Keratinocyte (primary cell): Measurements from ENCODE around the gene ANKRD37. TPM values are rescaled to one million over a fixed set of nuclear protein-coding genes. Genes with fewer than 3 reads are reported as not detected.
A peak's percentile ranks its signal among the peaks of the same experiment; 100 is the strongest.

Source experiments
- DNase-seq: peaks from one replicate; pipeline ENCODE4 v3.0.0-alpha.2; 2011; ENCODE audit warnings: low read depth, missing footprints, low spot score
- FAIRE-seq: peaks from 2 replicates; lab custom pipeline; 2011; peaks lifted over from hg19 to GRCh38; lab: Jason Lieb, UNC
- H2AFZ ChIP-seq: 2 replicates; pipeline ENCODE4 v1.6.0; 2012; ENCODE audit warnings: low read length, control low read depth, inconsistent platforms; ENCODE audit not compliant: control insufficient read depth
- H3K27ac ChIP-seq: 2 replicates; pipeline ENCODE4 v1.5.1; 2011; ENCODE audit warnings: low read length; ENCODE audit not compliant: control insufficient read depth, insufficient read depth
- H3K27me3 ChIP-seq: 3 replicates; pipeline ENCODE4 v1.6.0; 2011; ENCODE audit warnings: low read length; ENCODE audit not compliant: control insufficient read depth, insufficient read depth; ENCODE audit errors: extremely low read depth
- H3K36me3 ChIP-seq, 2 experiments: 2 replicates in 1 of 2; 3 replicates in 1 of 2; pipeline ENCODE4 v1.5.1; 2011; ENCODE audit warnings: low read length in 2 of 2, mild to moderate bottlenecking in 1 of 2; ENCODE audit not compliant: control insufficient read depth in 2 of 2, insufficient read depth in 2 of 2; ENCODE audit errors: extremely low read depth in 1 of 2
- H3K4me1 ChIP-seq: 3 replicates; pipeline ENCODE4 v1.5.1; 2011; ENCODE audit warnings: low read length; ENCODE audit not compliant: control insufficient read depth, insufficient read depth; ENCODE audit errors: extremely low read depth
- H3K4me2 ChIP-seq: 3 replicates; pipeline ENCODE4 v1.6.0; 2011; ENCODE audit warnings: low read depth, low read length; ENCODE audit not compliant: control insufficient read depth, insufficient read depth; ENCODE audit errors: extremely low read depth
- H3K4me3 ChIP-seq, 3 experiments: fragments of 200-600 bp in 1 of 3; sonication (generic) in 1 of 3; 2 replicates in 2 of 3; 3 replicates in 1 of 3; pipeline ENCODE4 v1.5.1; 2011 to 2016; ENCODE audit warnings: low read length in 3 of 3, mild to moderate bottlenecking in 3 of 3, control low read depth in 2 of 3, inconsistent platforms in 1 of 3, low read depth in 1 of 3, mixed read lengths in 1 of 3, mixed run types in 1 of 3, moderate library complexity in 1 of 3; ENCODE audit not compliant: control insufficient read depth in 2 of 3, insufficient read depth in 2 of 3; ENCODE audit errors: extremely low read depth in 1 of 3
- H3K79me2 ChIP-seq: 2 replicates; pipeline ENCODE4 v1.6.0; 2012; ENCODE audit warnings: low read length; ENCODE audit not compliant: control insufficient read depth, insufficient read depth
- H3K9ac ChIP-seq: 3 replicates; pipeline ENCODE4 v1.6.0; 2011; ENCODE audit warnings: low read length; ENCODE audit not compliant: control insufficient read depth, insufficient read depth; ENCODE audit errors: extremely low read depth
- H3K9me1 ChIP-seq: 3 replicates; pipeline ENCODE4 v1.6.0; 2011; ENCODE audit warnings: low read length; ENCODE audit not compliant: control insufficient read depth, insufficient read depth; ENCODE audit errors: extremely low read depth
- H3K9me3 ChIP-seq: 2 replicates; pipeline ENCODE4 v1.5.1; 2012; ENCODE audit warnings: low read depth, low read length; ENCODE audit not compliant: control insufficient read depth
- H4K20me1 ChIP-seq: 3 replicates; pipeline ENCODE4 v1.6.0; 2011; ENCODE audit warnings: low read length; ENCODE audit not compliant: control insufficient read depth, insufficient read depth; ENCODE audit errors: extremely low read depth
- CTCF ChIP-seq, 3 experiments: IDR thresholded peaks in 1 of 3; conservative IDR thresholded peaks in 1 of 3; optimal IDR thresholded peaks in 1 of 3; 2 replicates in 2 of 3; 3 replicates in 1 of 3; pipeline versions ENCODE3 to v1.5.1; 2011; ENCODE audit warnings: low read length in 3 of 3, mild to moderate bottlenecking in 3 of 3, moderate library complexity in 2 of 3, control low read depth in 1 of 3, inconsistent platforms in 1 of 3; ENCODE audit not compliant: insufficient read depth in 2 of 3; ENCODE audit errors: extremely low read depth in 1 of 3
- EZH2 ChIP-seq: IDR thresholded peaks from one replicate; pipeline ENCODE4 v1.6.1; 2012; ENCODE audit warnings: inconsistent platforms, mild to moderate bottlenecking, low read length, moderate library complexity
- dilution Hi-C: fragments of 300-500 bp; cut with MboI; formaldehyde crosslinking; loops from one replicate; pipeline ENCODE4 v1.7.0; 2020; ENCODE audit warnings: low sequenced_read_pairs; ENCODE audit not compliant: extremely low pct_ligation_motif_present
- polyA plus RNA-seq, 5 experiments: library from polyadenylated mRNA; depleted of rRNA in 3 of 5; stranded (reverse) in 3 of 5; stranded (forward) in 1 of 5; unstranded in 1 of 5; fragments of >200 nt; gene quantifications; 1 replicate in 1 of 5; 2 replicates in 3 of 5; 3 replicates in 1 of 5; pipeline versions ENCODE4 v1.2.1 to v1.2.3, GENCODE V29; 2011 to 2012; ENCODE audit warnings: missing spikeins in 2 of 5, low read depth in 1 of 5, low replicate concordance in 1 of 5

Gene ANKRD37
- polyA plus RNA-seq, 1 donor (not counting 4 experiments of a cell fraction or from before 2014, with no cell fraction given) = 8.0 TPM

- Histone ChIP-seq H3K9me3 (no peaks in the 10 kb centered on the region), H3K9me1 (no peaks in the 10 kb centered on the region), H3K9ac (peak within 1 kb of the TSS; percentile 98), H3K4me1 (peaks cover 6% of the 10 kb centered on the region), H3K27ac (peak within 1 kb of the TSS; percentile 100), H2AFZ (peak within 1 kb of the TSS; percentile 99), H3K36me3 (no peaks in the 10 kb centered on the region), H3K79me2 (peaks cover 13% of the 10 kb centered on the region), H3K4me3 (peak within 1 kb of the TSS; percentile 94 to 98 (median 94)), H3K27me3 (no peaks in the 10 kb centered on the region), H3K4me2 (peak within 1 kb of the TSS; percentile 88), H4K20me1 (no peaks in the 10 kb centered on the region)
- dilution Hi-C loops = no loop called here
- DNase-seq = peak; percentile 41
- TF ChIP-seq EZH2 (no peak), CTCF (optimal IDR thresholded peaks at IDR 0.05 in 1 of 3, IDR thresholded peaks at IDR 0.05 in 1 of 3, conservative IDR thresholded peaks at IDR 0.05 in 1 of 3; ENCODE audit: extremely low read depth in 1 of 3, insufficient read depth in 2 of 3, low read length in 3 of 3) (peak in 1 of 3 experiments; percentile 47)
- peak; percentile 84 for FAIRE-seq
Measured at GRCh38 chr4:185425647-185426352, 29.2 kb downstream of the ANKRD37 start, which contains the start of gene UFSP2. Gene UFSP2 (minus strand): TSS chr4:185425964. CDS start chr4:185425868, 96 bp downstream.

DNA sequence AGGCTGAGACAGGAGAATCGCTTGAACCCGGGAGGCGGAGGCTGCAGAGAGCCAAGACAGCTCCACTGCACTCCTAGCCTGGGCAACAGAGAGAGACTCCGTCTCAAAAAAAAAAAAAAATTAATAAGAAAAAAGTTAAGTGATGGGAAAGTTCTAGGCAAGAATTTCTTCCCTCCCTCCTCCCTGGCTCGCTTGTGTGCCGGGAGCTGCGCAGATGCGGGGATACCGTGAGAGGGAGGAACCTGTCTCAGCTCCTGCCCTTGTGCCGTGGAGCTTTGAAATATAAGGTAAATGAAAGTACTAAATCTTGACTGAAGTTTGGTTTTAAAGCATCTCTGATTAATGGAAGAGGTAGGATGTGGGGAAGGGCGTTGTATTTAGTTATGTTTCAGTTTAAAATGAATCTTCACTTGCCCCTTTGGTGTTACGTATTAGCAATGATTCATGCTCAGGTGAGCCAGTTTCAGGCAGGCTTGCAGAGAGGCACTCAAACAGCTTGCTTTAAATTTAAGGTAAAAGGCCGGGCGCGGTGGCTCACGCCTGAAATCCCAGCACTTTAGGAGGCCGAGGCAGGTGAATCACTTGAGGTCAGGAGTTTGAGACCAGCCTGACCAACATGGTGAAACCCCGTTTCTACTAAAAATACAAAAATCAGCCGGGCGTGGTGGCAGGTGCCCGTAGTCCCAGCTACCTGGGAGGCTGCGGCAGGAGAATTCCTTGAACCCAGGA is 30.5 kb downstream of the ANKRD37 start:
- Histone ChIP-seq H2AFZ (no peak overlapping the region), H3K36me3 (no peaks in the 10 kb centered on the region), H3K4me3 (no peak overlapping the region), H3K9ac (no peak overlapping the region), H3K9me3 (no peaks in the 10 kb centered on the region), H3K27ac (no peak overlapping the region), H3K9me1 (no peaks in the 10 kb centered on the region), H3K4me2 (no peak overlapping the region), H4K20me1 (no peaks in the 10 kb centered on the region), H3K4me1 (peaks cover 6% of the 10 kb centered on the region), H3K27me3 (no peaks in the 10 kb centered on the region), H3K79me2 (peaks cover 13% of the 10 kb centered on the region)
- TF ChIP-seq EZH2 (no peak), CTCF (optimal IDR thresholded peaks at IDR 0.05 in 1 of 3, IDR thresholded peaks at IDR 0.05 in 1 of 3, conservative IDR thresholded peaks at IDR 0.05 in 1 of 3; ENCODE audit: extremely low read depth in 1 of 3, insufficient read depth in 2 of 3, low read length in 3 of 3) (no peak)
- FAIRE-seq (no peak), DNase-seq (no peak)
- dilution Hi-C loops = no loop called here
